SK-N-SH treated with all-trans-retinoic acid at 6 μM for 48 hours (cell line): Measurements from ENCODE around the gene HINT1.

Experiments used
- ATAC-seq: fragments of 200-7000 bp; cut with Tn5 transposase; 3 replicates; pipeline ENCODE4 v1.9.1; 2020; ENCODE audit warnings: mild to moderate bottlenecking, moderate library complexity
- ARNTL ChIP-seq: fragments of 450-650 bp; formaldehyde crosslinking; IDR thresholded peaks from 2 replicates; pipeline ENCODE4 v1.5.0; 2020; ENCODE audit warnings: low read depth, mild to moderate bottlenecking, moderate library complexity, borderline replicate concordance
- BACH2 ChIP-seq: fragments of 250-450 bp; sonication (Bioruptor Pico); IDR thresholded peaks from 2 replicates; pipeline ENCODE4 v1.9.0; 2021; ENCODE audit warnings: mild to moderate bottlenecking, borderline replicate concordance
- CREB5 ChIP-seq: fragments of 250-450 bp; sonication (Bioruptor Pico); IDR thresholded peaks from 2 replicates; pipeline ENCODE4 v1.5.1; 2020; ENCODE audit warnings: low read depth, mild to moderate bottlenecking, moderate library complexity
- CSDC2 ChIP-seq: fragments of 250-450 bp; sonication (Bioruptor Pico); IDR thresholded peaks from 2 replicates; pipeline ENCODE4 v1.5.0; 2020; ENCODE audit warnings: mild to moderate bottlenecking, moderate library complexity
- CSRNP3 ChIP-seq: fragments of 250-450 bp; sonication (Bioruptor Pico); IDR thresholded peaks from 2 replicates; pipeline ENCODE4 v1.5.1; 2021; ENCODE audit warnings: mild to moderate bottlenecking, moderate library complexity
- ESRRG ChIP-seq: fragments of 250-450 bp; sonication (Bioruptor Pico); IDR thresholded peaks from 2 replicates; pipeline ENCODE4 v1.6.1; 2021; ENCODE audit warnings: mild to moderate bottlenecking
- ISL1 ChIP-seq: fragments of 250-450 bp; sonication (Bioruptor Pico); IDR thresholded peaks from 2 replicates; pipeline ENCODE4 v2.1.2; 2022; ENCODE audit warnings: mild to moderate bottlenecking, moderate library complexity
- OSR1 ChIP-seq: fragments of 250-450 bp; sonication (Bioruptor Pico); IDR thresholded peaks from 2 replicates; pipeline ENCODE4 v1.8.0; 2022; ENCODE audit warnings: moderate library complexity, mild to moderate bottlenecking, inconsistent platforms
- PATZ1 ChIP-seq: fragments of 250-450 bp; sonication (Bioruptor Pico); IDR thresholded peaks from 2 replicates; pipeline ENCODE4 v1.8.0; 2020; ENCODE audit warnings: mild to moderate bottlenecking, moderate library complexity, borderline replicate concordance
- POU6F1 ChIP-seq: fragments of 250-450 bp; sonication (Bioruptor Pico); IDR thresholded peaks from 2 replicates; pipeline ENCODE4 v1.8.0; 2021; ENCODE audit warnings: low read depth, mild to moderate bottlenecking, moderate library complexity, borderline replicate concordance
- RARB ChIP-seq: fragments of 250-450 bp; sonication (Bioruptor Pico); IDR thresholded peaks from 2 replicates; pipeline ENCODE4 v1.8.0; 2021; ENCODE audit warnings: mild to moderate bottlenecking, moderate library complexity
- SNAI2 ChIP-seq: fragments of 250-450 bp; sonication (Bioruptor Pico); IDR thresholded peaks from 2 replicates; pipeline ENCODE4 v1.5.0; 2020; ENCODE audit warnings: mild to moderate bottlenecking, moderate library complexity
- TCF4 ChIP-seq: fragments of 250-450 bp; sonication (Bioruptor Pico); IDR thresholded peaks from 2 replicates; pipeline ENCODE4 v1.8.0; 2021; ENCODE audit warnings: mild to moderate bottlenecking, moderate library complexity, borderline replicate concordance
- TOX ChIP-seq: fragments of 250-450 bp; sonication (Bioruptor Pico); IDR thresholded peaks from 2 replicates; pipeline ENCODE4 v1.8.0; 2021; ENCODE audit warnings: mild to moderate bottlenecking, moderate library complexity, borderline replicate concordance
- TSHZ2 ChIP-seq: fragments of 250-450 bp; sonication (Bioruptor Pico); IDR thresholded peaks from 2 replicates; pipeline ENCODE4 v1.5.0; 2020; ENCODE audit warnings: mild to moderate bottlenecking, moderate library complexity
- ZC3H10 ChIP-seq: fragments of 250-450 bp; sonication (Bioruptor Pico); IDR thresholded peaks from 2 replicates; pipeline ENCODE4 v1.5.1; 2021; ENCODE audit warnings: mild to moderate bottlenecking, moderate library complexity
- ZFP3 ChIP-seq: fragments of 250-450 bp; sonication (Bioruptor Pico); IDR thresholded peaks from 2 replicates; pipeline ENCODE4 v1.5.0; 2020; ENCODE audit warnings: mild to moderate bottlenecking, moderate library complexity
- ZFP30 ChIP-seq: fragments of 450-650 bp; formaldehyde crosslinking; IDR thresholded peaks from 2 replicates; pipeline ENCODE4 v1.5.0; 2022; ENCODE audit warnings: mild to moderate bottlenecking, moderate library complexity
- ZNF565 ChIP-seq: fragments of 450-650 bp; formaldehyde crosslinking; conservative IDR thresholded peaks from 2 replicates; pipeline ENCODE4 v1.5.0; 2020; ENCODE audit warnings: low read depth, mild to moderate bottlenecking, moderate library complexity
- ZNF70 ChIP-seq: fragments of 450-650 bp; formaldehyde crosslinking; IDR thresholded peaks from 2 replicates; pipeline ENCODE4 v1.5.0; 2020; ENCODE audit warnings: mild to moderate bottlenecking, moderate library complexity
- ZNF8 ChIP-seq: fragments of 450-650 bp; formaldehyde crosslinking; IDR thresholded peaks from 2 replicates; pipeline ENCODE4 v1.5.0; 2020; ENCODE audit warnings: mild to moderate bottlenecking, moderate library complexity

Gene HINT1

GRCh38 chr5:131114754-131115153, 50.3 kb downstream of the HINT1 start:
- TF ChIP-seq OSR1 (CRISPR knock-in tag) = no peak
- no peak for TF ChIP-seq BACH2 (CRISPR knock-in tag)
- TF ChIP-seq TSHZ2 (CRISPR knock-in tag) = no peak
- TF ChIP-seq ARNTL (CRISPR knock-in tag) = no peak
- no peak for TF ChIP-seq ESRRG
- TF ChIP-seq ZNF565 (CRISPR knock-in tag) = no peak
- no peak for TF ChIP-seq CSDC2
- TF ChIP-seq TOX (CRISPR knock-in tag) = no peak
- no peak for TF ChIP-seq RARB (CRISPR knock-in tag)
- no peak for TF ChIP-seq ZFP30 (CRISPR knock-in tag)
- no peak for TF ChIP-seq CSRNP3 (CRISPR knock-in tag)
- no peak for ATAC-seq

GRCh38 chr5:131112424-131112823, 52.6 kb downstream of the HINT1 start:
- ATAC-seq = no peak; the same call in 2 of the 3 replicates

GRCh38 chr5:131110256-131110594, 54.8 kb downstream of the HINT1 start:
- TF ChIP-seq POU6F1 (CRISPR knock-in tag) (no peak), RARB (CRISPR knock-in tag) (no peak), BACH2 (CRISPR knock-in tag) (no peak), CREB5 (CRISPR knock-in tag) (no peak), ZC3H10 (CRISPR knock-in tag) (no peak), SNAI2 (no peak)
- no peak for ATAC-seq

More at GRCh38 chr5:131112424-131112823, 52.6 kb downstream of the HINT1 start:
- TF ChIP-seq ZNF70 = no peak
- no peak for TF ChIP-seq CSRNP3 (CRISPR knock-in tag)
- TF ChIP-seq ESRRG = no peak

- peak; percentile 96 for ATAC-seq
- no peak for TF ChIP-seq ISL1
- TF ChIP-seq TCF4 (CRISPR knock-in tag) = no peak
- no peak for TF ChIP-seq ZNF70
- TF ChIP-seq SNAI2 = no peak
- no peak for TF ChIP-seq ZFP3 (CRISPR knock-in tag)
- no peak for TF ChIP-seq TOX (CRISPR knock-in tag)
- no peak for TF ChIP-seq ZFP30 (CRISPR knock-in tag)
- no peak for TF ChIP-seq PATZ1 (CRISPR knock-in tag)
- no peak for TF ChIP-seq BACH2 (CRISPR knock-in tag)
- TF ChIP-seq OSR1 (CRISPR knock-in tag) = no peak
- no peak for TF ChIP-seq POU6F1 (CRISPR knock-in tag)
- no peak for TF ChIP-seq ZNF565 (CRISPR knock-in tag)
- TF ChIP-seq CREB5 (CRISPR knock-in tag) = no peak
- TF ChIP-seq ZNF8 (CRISPR knock-in tag) = no peak
Observed at GRCh38 chr5:131109540-131110255, 55.4 kb downstream of the HINT1 start.
